A673 (cell line): ENCODE measurements around the gene PHACTR2.

Experiments
- CTCF ChIP-seq: fragments of 300-800, 200-600 bp; sonication (generic); conservative IDR thresholded peaks from 2 replicates; pipeline ENCODE4 v1.5.1; 2017; ENCODE audit warnings: low read depth, mild to moderate bottlenecking, antibody characterized with exemption, low read length, moderate library complexity, mixed read lengths
- EZH2 ChIP-seq: fragments of 200-600 bp; sonication (generic); IDR thresholded peaks from 2 replicates; pipeline ENCODE4 v1.6.1; 2017; ENCODE audit warnings: borderline replicate concordance, low read depth, mild to moderate bottlenecking, mixed read lengths, antibody characterized with exemption, low read length; ENCODE audit not compliant: poor library complexity, severe bottlenecking

- TF ChIP-seq CTCF (no peak), EZH2 (no peak)
These were observed 13.6 kb upstream of the PHACTR2 start for GRCh38 chr6:143664171-143664570.
